ENCODE measurements around the gene NUP205. TPM values are rescaled to one million over a fixed set of nuclear protein-coding genes. Genes with fewer than 3 reads are reported as not detected.

NUP205 gene
- total RNA-seq, 1 experiment from 2014 or later: 51.0 TPM

DNA sequence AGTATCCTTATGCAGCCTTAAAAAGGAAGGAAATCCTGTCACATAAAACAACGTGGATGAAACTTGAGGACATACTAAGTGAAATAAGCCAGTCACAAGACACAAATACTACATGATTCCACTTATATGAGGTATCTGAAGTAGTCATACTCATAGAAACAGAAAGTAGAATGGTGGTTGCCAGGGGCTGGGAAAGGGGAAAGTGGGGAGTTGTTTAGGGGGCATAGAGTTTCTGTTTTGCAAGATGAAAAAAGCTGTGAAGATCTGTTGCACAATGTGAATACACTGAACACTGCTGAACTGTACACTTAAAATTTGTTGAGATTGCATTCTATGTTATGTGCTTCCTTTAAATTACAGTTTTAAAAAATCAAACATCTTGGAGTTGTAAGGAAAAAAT is 2.9 kb downstream of the NUP205 start:
- ChIA-PET CTCF (interaction anchor here (0.6 to 1.0 kb wide), 2 partner anchors 11 to 36 kb away, joined by 3 read pairs; no protein-coding TSS in a partner anchor), POLR2A (no interaction called here)
- intact Hi-C loops (cut with micrococcal nuclease): no loop called here
- no peak for DNase-seq (ENCODE audit: unreplicated experiment)
- no peaks in the 10 kb centered on the region for H3K36me3 Mint-ChIP-seq (ENCODE audit: insufficient read depth, unreplicated experiment)
- no peaks in the 10 kb centered on the region for H3K9me3 Mint-ChIP-seq (ENCODE audit: unreplicated experiment)
- peaks cover 9% of the 10 kb centered on the region for H3K4me1 Mint-ChIP-seq (ENCODE audit: insufficient read depth, unreplicated experiment)
- no TSS peak for BruUV-seq (replicated peaks)
- no peaks in the 10 kb centered on the region for H3K27me3 Mint-ChIP-seq (ENCODE audit: insufficient read depth, unreplicated experiment)
- TF ChIP-seq, protein P1, sequence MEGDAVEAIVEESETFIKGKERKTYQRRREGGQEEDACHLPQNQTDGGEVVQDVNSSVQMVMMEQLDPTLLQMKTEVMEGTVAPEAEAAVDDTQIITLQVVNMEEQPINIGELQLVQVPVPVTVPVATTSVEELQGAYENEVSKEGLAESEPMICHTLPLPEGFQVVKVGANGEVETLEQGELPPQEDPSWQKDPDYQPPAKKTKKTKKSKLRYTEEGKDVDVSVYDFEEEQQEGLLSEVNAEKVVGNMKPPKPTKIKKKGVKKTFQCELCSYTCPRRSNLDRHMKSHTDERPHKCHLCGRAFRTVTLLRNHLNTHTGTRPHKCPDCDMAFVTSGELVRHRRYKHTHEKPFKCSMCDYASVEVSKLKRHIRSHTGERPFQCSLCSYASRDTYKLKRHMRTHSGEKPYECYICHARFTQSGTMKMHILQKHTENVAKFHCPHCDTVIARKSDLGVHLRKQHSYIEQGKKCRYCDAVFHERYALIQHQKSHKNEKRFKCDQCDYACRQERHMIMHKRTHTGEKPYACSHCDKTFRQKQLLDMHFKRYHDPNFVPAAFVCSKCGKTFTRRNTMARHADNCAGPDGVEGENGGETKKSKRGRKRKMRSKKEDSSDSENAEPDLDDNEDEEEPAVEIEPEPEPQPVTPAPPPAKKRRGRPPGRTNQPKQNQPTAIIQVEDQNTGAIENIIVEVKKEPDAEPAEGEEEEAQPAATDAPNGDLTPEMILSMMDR (IDR thresholded peaks at IDR 0.05; ENCODE audit: unreplicated experiment): no peak
- no peak overlapping the region for H3K27ac Mint-ChIP-seq (ENCODE audit: low read depth, unreplicated experiment)
- no peak overlapping the region for H3K4me3 Mint-ChIP-seq (ENCODE audit: unreplicated experiment)

- no peak overlapping the region for H3K4me3 Mint-ChIP-seq (ENCODE audit: unreplicated experiment)
- CTCF ChIA-PET: interaction anchor here (0.6 to 1.3 kb wide), 2 partner anchors 56 to 83 kb away, joined by 3 read pairs; no protein-coding TSS in a partner anchor
- TF ChIP-seq, protein P1 (IDR thresholded peaks at IDR 0.05; ENCODE audit: unreplicated experiment): no peak
- H3K36me3 Mint-ChIP-seq (ENCODE audit: insufficient read depth, unreplicated experiment): peaks cover 7% of the 10 kb centered on the region
- BruUV-seq (replicated peaks): no TSS peak
- no peak overlapping the region for H3K27ac Mint-ChIP-seq (ENCODE audit: low read depth, unreplicated experiment)
- H3K27me3 Mint-ChIP-seq (ENCODE audit: insufficient read depth, unreplicated experiment): no peaks in the 10 kb centered on the region
- peaks cover 9% of the 10 kb centered on the region for H3K4me1 Mint-ChIP-seq (ENCODE audit: insufficient read depth, unreplicated experiment)
- no peak for DNase-seq (ENCODE audit: unreplicated experiment)
- no peaks in the 10 kb centered on the region for H3K9me3 Mint-ChIP-seq (ENCODE audit: unreplicated experiment)
- intact Hi-C loops (cut with micrococcal nuclease): no loop called here
- POLR2A ChIA-PET: interaction anchor here (0.9 kb wide), 1 partner anchor 9 kb away, joined by 3 read pairs; no protein-coding TSS in a partner anchor
Observed at GRCh38 chr7:135562720-135563119, 5.0 kb downstream of the NUP205 start.

GRCh38 chr7:135571834-135572233 is 14.1 kb downstream of the NUP205 start:
- CTCF ChIA-PET: interaction anchor here (0.6 to 2.6 kb wide), 4 partner anchors 8 to 26 kb away, joined by 3 to 12 read pairs (median 4); partner anchors contain the start of gene NUP205
- no peak for DNase-seq (ENCODE audit: unreplicated experiment)
- Mint-ChIP-seq H3K9me3 (ENCODE audit: unreplicated experiment) (no peaks in the 10 kb centered on the region), H3K36me3 (ENCODE audit: insufficient read depth, unreplicated experiment) (peaks cover 67% of the 10 kb centered on the region), H3K4me1 (ENCODE audit: insufficient read depth, unreplicated experiment) (no peaks in the 10 kb centered on the region), H3K4me3 (ENCODE audit: unreplicated experiment) (no peak overlapping the region), H3K27me3 (ENCODE audit: insufficient read depth, unreplicated experiment) (no peaks in the 10 kb centered on the region), H3K27ac (ENCODE audit: low read depth, unreplicated experiment) (no peak overlapping the region)
- TF ChIP-seq, protein P1 (IDR thresholded peaks at IDR 0.05; ENCODE audit: unreplicated experiment): no peak
- POLR2A ChIA-PET: interaction anchor here (1.0 kb wide), 1 partner anchor 9 kb away, joined by 3 read pairs; no protein-coding TSS in a partner anchor
- intact Hi-C loops (cut with micrococcal nuclease): no loop called here
- no TSS peak for BruUV-seq (replicated peaks)

- POLR2A ChIA-PET: no interaction called here
Observed at GRCh38 chr7:135573541-135573940, 15.8 kb downstream of the NUP205 start.

More at GRCh38 chr7:135573541-135573940, 15.8 kb downstream of the NUP205 start:
- no peak for DNase-seq (ENCODE audit: unreplicated experiment)
- intact Hi-C loops (cut with micrococcal nuclease): no loop called here
- BruUV-seq (replicated peaks): no TSS peak
- H3K27me3 Mint-ChIP-seq (ENCODE audit: insufficient read depth, unreplicated experiment): no peaks in the 10 kb centered on the region
- CTCF ChIA-PET: interaction anchor here (0.5 to 2.6 kb wide), 4 partner anchors 11 to 532 kb away, joined by 3 to 12 read pairs (median 4); partner anchors contain the start of gene NUP205
- no peak overlapping the region for H3K27ac Mint-ChIP-seq (ENCODE audit: low read depth, unreplicated experiment)
- H3K4me3 Mint-ChIP-seq (ENCODE audit: unreplicated experiment): no peak overlapping the region
- no peaks in the 10 kb centered on the region for H3K9me3 Mint-ChIP-seq (ENCODE audit: unreplicated experiment)
- H3K4me1 Mint-ChIP-seq (ENCODE audit: insufficient read depth, unreplicated experiment): no peaks in the 10 kb centered on the region
- H3K36me3 Mint-ChIP-seq (ENCODE audit: insufficient read depth, unreplicated experiment): peaks cover 72% of the 10 kb centered on the region
- TF ChIP-seq, protein P1 (IDR thresholded peaks at IDR 0.05; ENCODE audit: unreplicated experiment): no peak
